C4-2B (cell line): ENCODE results near the gene TMEM235.

Experiments used
- CTCF ChIP-seq: fragments of 450-650 bp; conservative IDR thresholded peaks from 2 replicates; pipeline ENCODE4 v1.5.1; 2017; ENCODE audit warnings: mild to moderate bottlenecking
- ZFX ChIP-seq: fragments of 450-650 bp; IDR thresholded peaks from 2 replicates; pipeline ENCODE4 v1.6.1; 2017

- TF ChIP-seq CTCF (no peak), ZFX (no peak)
These were observed 5.2 kb upstream of the TMEM235 start for GRCh38 chr17:78226055-78226758.
